ENCODE results near the gene MKRN2.
A peak's percentile ranks its signal among the peaks of the same experiment; 100 is the strongest.

DNA sequence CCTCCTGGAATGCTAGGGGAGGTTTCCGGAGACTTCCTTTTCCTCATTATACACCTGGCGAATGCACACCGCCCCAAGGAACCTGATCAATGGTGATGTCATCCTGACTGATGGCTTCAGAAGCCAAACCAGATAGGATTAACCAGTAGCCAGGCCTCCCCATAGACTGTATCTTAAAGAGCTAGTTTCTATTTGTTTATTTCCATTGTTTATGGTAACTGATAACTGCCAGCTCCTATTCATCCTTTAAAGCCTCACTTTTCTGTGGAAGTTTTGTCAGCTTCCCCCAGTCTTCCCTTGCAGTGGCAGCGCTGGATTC lies 11.5 kb upstream of the MKRN2 start, which contains the start of gene MKRN2OS:
- TF ChIP-seq SP1 (IDR thresholded peaks at IDR 0.05; ENCODE audit: low read depth): peak; percentile 31; the same call in 1 of the 2 replicates
- no peak for TF ChIP-seq POLR2A (IDR thresholded peaks at IDR 0.05; ENCODE audit: borderline replicate concordance, extremely low read depth, insufficient read depth, insufficient read length)
- no peak for TF ChIP-seq CTCF (IDR thresholded peaks at IDR 0.05 in 2 of 3, conservative IDR thresholded peaks at IDR 0.05 in 1 of 3; ENCODE audit: borderline replicate concordance in 1 of 3, insufficient read depth in 1 of 3, low read depth in 2 of 3, low read length in 2 of 3)
- no peak for TF ChIP-seq YY1 (IDR thresholded peaks at IDR 0.05; ENCODE audit: extremely low read depth, insufficient replicate concordance, low read depth, low read length)
- TF ChIP-seq EZH2 (IDR thresholded peaks at IDR 0.05): no peak
- TF ChIP-seq, protein P1, sequence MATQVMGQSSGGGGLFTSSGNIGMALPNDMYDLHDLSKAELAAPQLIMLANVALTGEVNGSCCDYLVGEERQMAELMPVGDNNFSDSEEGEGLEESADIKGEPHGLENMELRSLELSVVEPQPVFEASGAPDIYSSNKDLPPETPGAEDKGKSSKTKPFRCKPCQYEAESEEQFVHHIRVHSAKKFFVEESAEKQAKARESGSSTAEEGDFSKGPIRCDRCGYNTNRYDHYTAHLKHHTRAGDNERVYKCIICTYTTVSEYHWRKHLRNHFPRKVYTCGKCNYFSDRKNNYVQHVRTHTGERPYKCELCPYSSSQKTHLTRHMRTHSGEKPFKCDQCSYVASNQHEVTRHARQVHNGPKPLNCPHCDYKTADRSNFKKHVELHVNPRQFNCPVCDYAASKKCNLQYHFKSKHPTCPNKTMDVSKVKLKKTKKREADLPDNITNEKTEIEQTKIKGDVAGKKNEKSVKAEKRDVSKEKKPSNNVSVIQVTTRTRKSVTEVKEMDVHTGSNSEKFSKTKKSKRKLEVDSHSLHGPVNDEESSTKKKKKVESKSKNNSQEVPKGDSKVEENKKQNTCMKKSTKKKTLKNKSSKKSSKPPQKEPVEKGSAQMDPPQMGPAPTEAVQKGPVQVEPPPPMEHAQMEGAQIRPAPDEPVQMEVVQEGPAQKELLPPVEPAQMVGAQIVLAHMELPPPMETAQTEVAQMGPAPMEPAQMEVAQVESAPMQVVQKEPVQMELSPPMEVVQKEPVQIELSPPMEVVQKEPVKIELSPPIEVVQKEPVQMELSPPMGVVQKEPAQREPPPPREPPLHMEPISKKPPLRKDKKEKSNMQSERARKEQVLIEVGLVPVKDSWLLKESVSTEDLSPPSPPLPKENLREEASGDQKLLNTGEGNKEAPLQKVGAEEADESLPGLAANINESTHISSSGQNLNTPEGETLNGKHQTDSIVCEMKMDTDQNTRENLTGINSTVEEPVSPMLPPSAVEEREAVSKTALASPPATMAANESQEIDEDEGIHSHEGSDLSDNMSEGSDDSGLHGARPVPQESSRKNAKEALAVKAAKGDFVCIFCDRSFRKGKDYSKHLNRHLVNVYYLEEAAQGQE (IDR thresholded peaks at IDR 0.05; ENCODE audit: low read depth): no peak
- peak; percentile 52; the same call in 1 of the 2 replicates for TF ChIP-seq POLR2AphosphoS5 (IDR thresholded peaks at IDR 0.05; ENCODE audit: low read depth, low read length)
- no peak for TF ChIP-seq ZNF274 (IDR thresholded peaks at IDR 0.05; ENCODE audit: low read depth, low read length)
- TF ChIP-seq FOSL1 (IDR thresholded peaks at IDR 0.05; ENCODE audit: low read depth): no peak
- TF ChIP-seq, protein P2, sequence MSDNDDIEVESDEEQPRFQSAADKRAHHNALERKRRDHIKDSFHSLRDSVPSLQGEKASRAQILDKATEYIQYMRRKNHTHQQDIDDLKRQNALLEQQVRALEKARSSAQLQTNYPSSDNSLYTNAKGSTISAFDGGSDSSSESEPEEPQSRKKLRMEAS (IDR thresholded peaks at IDR 0.05): no peak
- TF ChIP-seq CEBPB (IDR thresholded peaks at IDR 0.05; ENCODE audit: low read depth): no peak
- no peak for TF ChIP-seq EZH2phosphoT487 (IDR thresholded peaks at IDR 0.05; ENCODE audit: borderline replicate concordance)

Data from HCT116 (cell line).